Smooth muscle cell (in vitro differentiated cells): ENCODE measurements around the gene LMTK2. TPM values are rescaled to one million over a fixed set of nuclear protein-coding genes. Genes with fewer than 3 reads are reported as not detected.

Source experiments
- DNase-seq: peaks from one replicate; lab custom pipeline; 2025; ENCODE audit not compliant: unreplicated experiment; lab: John Stamatoyannopoulos, UW
- H2AFZ ChIP-seq: fragments of 200-600 bp; sonication (generic); 2 replicates; pipeline ENCODE4 v1.6.0; 2016; ENCODE audit warnings: antibody characterized with exemption, low read depth, mild to moderate bottlenecking
- H3F3A ChIP-seq: fragments of 200-600 bp; sonication (generic); 2 replicates; pipeline ENCODE4 v1.6.0; 2017; ENCODE audit warnings: antibody characterized with exemption, low read depth
- H3K27ac ChIP-seq: fragments of 200-600 bp; sonication (generic); 2 replicates; pipeline ENCODE4 v1.5.1; 2016; ENCODE audit warnings: low read depth, mild to moderate bottlenecking
- H3K27me3 ChIP-seq: fragments of 200-600 bp; sonication (generic); 2 replicates; pipeline ENCODE4 v1.6.1; 2016; ENCODE audit warnings: low read depth, mild to moderate bottlenecking
- H3K36me3 ChIP-seq: fragments of 200-600 bp; sonication (generic); 2 replicates; pipeline ENCODE4 v1.5.1; 2016; ENCODE audit warnings: low read depth
- H3K4me1 ChIP-seq: fragments of 200-600 bp; sonication (generic); 2 replicates; pipeline ENCODE4 v1.5.1; 2016; ENCODE audit warnings: low read depth
- H3K4me2 ChIP-seq: fragments of 200-600 bp; sonication (generic); 2 replicates; pipeline ENCODE4 v1.6.0; 2016; ENCODE audit warnings: mild to moderate bottlenecking
- H3K4me3 ChIP-seq: fragments of 200-600 bp; sonication (generic); 2 replicates; pipeline ENCODE4 v1.5.1; 2016; ENCODE audit warnings: mild to moderate bottlenecking
- H3K79me2 ChIP-seq: fragments of 200-600 bp; sonication (generic); 2 replicates; pipeline ENCODE4 v1.6.0; 2016; ENCODE audit warnings: low read depth, mild to moderate bottlenecking
- H3K9ac ChIP-seq: fragments of 200-600 bp; sonication (generic); 2 replicates; pipeline ENCODE4 v1.6.0; 2016; ENCODE audit warnings: low read depth
- H3K9me3 ChIP-seq: fragments of 200-600 bp; sonication (generic); replicated peaks from 2 replicates; pipeline ENCODE4 v1.5.1; 2016; ENCODE audit warnings: low read depth
- H4K20me1 ChIP-seq: fragments of 200-600 bp; sonication (generic); 2 replicates; pipeline ENCODE4 v1.6.0; 2016; ENCODE audit warnings: low read depth
- WGBS: methylation state at CpG from one replicate; pipeline ENCODE4 v1.1.7; 2016; ENCODE audit warnings: low lambda C conversion rate; 5-methylcytosine and 5-hydroxymethylcytosine counted together
- polyA plus RNA-seq: library from polyadenylated mRNA; unstranded; fragments of >200 nt; fragmentation: Nextera tagmentation; extraction: Ambion mirVana; gene quantifications from 2 replicates; pipeline ENCODE4 v1.2.1, GENCODE V29; 2016
- total RNA-seq: library from RNA; depleted of rRNA; stranded (reverse); fragments of >200 nt; gene quantifications from 2 replicates; pipeline ENCODE4 v1.2.3, GENCODE V29; 2014
- TF ChIP-seq, protein P1 (sequence below): fragments of 200-600 bp; sonication (generic); IDR thresholded peaks from 2 replicates; pipeline ENCODE4 v1.5.1; 2017; ENCODE audit warnings: borderline replicate concordance, mild to moderate bottlenecking, antibody characterized with exemption; ENCODE audit not compliant: insufficient read depth, poor library complexity, severe bottlenecking

Gene LMTK2
- total and polyA plus RNA-seq, 2 experiments from 2014 or later, result 3.0 to 8.7 TPM

DNA sequence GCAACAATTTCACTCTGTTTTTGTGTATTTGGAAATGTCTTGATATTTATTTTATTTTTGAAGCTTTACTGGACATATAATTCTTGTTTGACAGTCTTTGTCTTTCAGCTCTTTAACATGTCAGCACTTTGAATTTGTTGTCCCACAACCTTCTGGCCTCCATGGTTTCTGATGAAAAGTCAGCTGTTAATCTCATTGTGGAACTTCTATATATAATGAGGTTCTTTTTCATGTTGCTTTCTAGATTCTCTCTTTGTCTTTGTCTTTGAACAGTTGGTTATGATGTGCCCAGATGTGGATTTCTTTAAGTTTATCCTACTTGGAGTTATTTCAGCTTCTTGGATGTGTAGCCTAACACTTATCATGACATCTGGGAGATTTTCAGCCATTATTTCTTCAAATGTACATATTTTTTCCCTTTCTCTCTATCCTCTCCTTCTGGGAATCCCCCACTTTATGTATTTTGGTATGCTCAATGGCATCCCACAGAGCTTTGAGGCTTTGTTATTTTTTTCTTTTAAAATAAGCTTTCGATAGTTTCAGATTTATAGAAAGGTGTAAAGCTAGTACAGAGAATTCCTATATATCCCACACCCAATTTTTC is 9.5 kb upstream of the LMTK2 start:
- no peak for DNase-seq
- no peak overlapping the region for H3K4me2 ChIP-seq
- no peak overlapping the region for H3K27ac ChIP-seq
- H3F3A ChIP-seq, result no peaks in the 10 kb centered on the region
- no peaks in the 10 kb centered on the region for H3K79me2 ChIP-seq
- H3K36me3 ChIP-seq, result no peaks in the 10 kb centered on the region
- no peaks in the 10 kb centered on the region for H3K4me1 ChIP-seq
- H3K4me3 ChIP-seq, result no peak overlapping the region
- H3K27me3 ChIP-seq, result no peaks in the 10 kb centered on the region
- WGBS, result 89% methylated on average over 1 of the region's 1 CpG
- no peak overlapping the region for H2AFZ ChIP-seq
- peaks cover 13% of the 10 kb centered on the region for H3K9me3 ChIP-seq
- TF ChIP-seq, protein P1, sequence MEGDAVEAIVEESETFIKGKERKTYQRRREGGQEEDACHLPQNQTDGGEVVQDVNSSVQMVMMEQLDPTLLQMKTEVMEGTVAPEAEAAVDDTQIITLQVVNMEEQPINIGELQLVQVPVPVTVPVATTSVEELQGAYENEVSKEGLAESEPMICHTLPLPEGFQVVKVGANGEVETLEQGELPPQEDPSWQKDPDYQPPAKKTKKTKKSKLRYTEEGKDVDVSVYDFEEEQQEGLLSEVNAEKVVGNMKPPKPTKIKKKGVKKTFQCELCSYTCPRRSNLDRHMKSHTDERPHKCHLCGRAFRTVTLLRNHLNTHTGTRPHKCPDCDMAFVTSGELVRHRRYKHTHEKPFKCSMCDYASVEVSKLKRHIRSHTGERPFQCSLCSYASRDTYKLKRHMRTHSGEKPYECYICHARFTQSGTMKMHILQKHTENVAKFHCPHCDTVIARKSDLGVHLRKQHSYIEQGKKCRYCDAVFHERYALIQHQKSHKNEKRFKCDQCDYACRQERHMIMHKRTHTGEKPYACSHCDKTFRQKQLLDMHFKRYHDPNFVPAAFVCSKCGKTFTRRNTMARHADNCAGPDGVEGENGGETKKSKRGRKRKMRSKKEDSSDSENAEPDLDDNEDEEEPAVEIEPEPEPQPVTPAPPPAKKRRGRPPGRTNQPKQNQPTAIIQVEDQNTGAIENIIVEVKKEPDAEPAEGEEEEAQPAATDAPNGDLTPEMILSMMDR, result no peak
- no peaks in the 10 kb centered on the region for H4K20me1 ChIP-seq
- no peak overlapping the region for H3K9ac ChIP-seq

DNA sequence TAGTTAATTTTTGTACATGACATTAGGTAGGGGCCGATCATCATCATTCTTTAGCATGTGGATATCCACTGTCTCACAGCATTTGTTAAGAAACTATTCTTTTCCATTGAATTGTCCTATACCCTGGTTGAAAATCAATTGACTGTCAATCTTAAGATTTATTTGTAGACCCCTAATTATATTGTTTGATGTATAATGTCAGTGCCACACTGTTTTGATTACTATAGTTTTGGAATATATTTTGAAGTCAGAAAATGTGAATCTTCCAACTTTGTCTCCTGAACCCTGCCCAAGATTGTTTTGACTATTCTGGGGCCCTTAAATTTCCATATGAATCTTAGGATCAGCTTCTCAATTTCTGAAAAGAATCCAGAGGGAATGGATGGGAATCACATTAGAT is 6.6 kb upstream of the LMTK2 start:
- H3K4me3 ChIP-seq, result no peak overlapping the region
- H4K20me1 ChIP-seq, result no peaks in the 10 kb centered on the region
- H3K36me3 ChIP-seq, result no peaks in the 10 kb centered on the region
- TF ChIP-seq, protein P1, result no peak
- H3K4me2 ChIP-seq, result no peak overlapping the region
- WGBS, result 90% methylated on average over 1 of the region's 1 CpG
- H3K27ac ChIP-seq, result no peak overlapping the region
- H3F3A ChIP-seq, result no peaks in the 10 kb centered on the region
- H3K79me2 ChIP-seq, result no peaks in the 10 kb centered on the region
- H2AFZ ChIP-seq, result no peak overlapping the region
- no peak for DNase-seq
- H3K4me1 ChIP-seq, result no peaks in the 10 kb centered on the region
- no peak overlapping the region for H3K9ac ChIP-seq
- no peaks in the 10 kb centered on the region for H3K27me3 ChIP-seq
- peaks cover 7% of the 10 kb centered on the region for H3K9me3 ChIP-seq

DNA sequence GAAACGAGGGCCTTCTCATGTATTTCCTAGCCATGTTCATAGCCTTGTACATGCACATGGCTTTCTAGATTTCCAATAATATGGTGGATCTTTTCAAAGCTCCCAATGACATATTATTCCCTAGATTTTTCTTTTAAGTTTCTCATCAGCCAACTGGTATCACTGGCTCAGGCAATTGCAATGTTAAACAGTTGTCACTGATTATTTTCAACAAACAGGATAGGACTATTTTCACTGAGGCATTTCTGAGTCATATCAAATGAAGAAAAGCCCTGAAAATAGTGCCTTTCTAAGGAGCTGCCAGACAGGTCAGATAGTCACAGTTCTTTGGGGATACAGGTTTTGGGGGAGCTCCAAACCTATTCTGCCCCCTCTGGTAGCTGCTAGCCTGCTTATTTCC is 4.5 kb upstream of the LMTK2 start:
- no peaks in the 10 kb centered on the region for H3K36me3 ChIP-seq
- no peaks in the 10 kb centered on the region for H4K20me1 ChIP-seq
- peaks cover 2% of the 10 kb centered on the region for H3K79me2 ChIP-seq
- no peaks in the 10 kb centered on the region for H3K27me3 ChIP-seq
- no peak overlapping the region for H3K9ac ChIP-seq
- TF ChIP-seq, protein P1, result no peak
- H3K4me2 ChIP-seq, result no peak overlapping the region
- DNase-seq, result no peak
- 84% methylated on average over 1 of the region's 1 CpG for WGBS
- H3F3A ChIP-seq, result no peaks in the 10 kb centered on the region
- no peak overlapping the region for H3K4me3 ChIP-seq
- H2AFZ ChIP-seq, result no peak overlapping the region
- H3K4me1 ChIP-seq, result no peaks in the 10 kb centered on the region
- H3K27ac ChIP-seq, result no peak overlapping the region
- peaks cover 7% of the 10 kb centered on the region for H3K9me3 ChIP-seq

DNA sequence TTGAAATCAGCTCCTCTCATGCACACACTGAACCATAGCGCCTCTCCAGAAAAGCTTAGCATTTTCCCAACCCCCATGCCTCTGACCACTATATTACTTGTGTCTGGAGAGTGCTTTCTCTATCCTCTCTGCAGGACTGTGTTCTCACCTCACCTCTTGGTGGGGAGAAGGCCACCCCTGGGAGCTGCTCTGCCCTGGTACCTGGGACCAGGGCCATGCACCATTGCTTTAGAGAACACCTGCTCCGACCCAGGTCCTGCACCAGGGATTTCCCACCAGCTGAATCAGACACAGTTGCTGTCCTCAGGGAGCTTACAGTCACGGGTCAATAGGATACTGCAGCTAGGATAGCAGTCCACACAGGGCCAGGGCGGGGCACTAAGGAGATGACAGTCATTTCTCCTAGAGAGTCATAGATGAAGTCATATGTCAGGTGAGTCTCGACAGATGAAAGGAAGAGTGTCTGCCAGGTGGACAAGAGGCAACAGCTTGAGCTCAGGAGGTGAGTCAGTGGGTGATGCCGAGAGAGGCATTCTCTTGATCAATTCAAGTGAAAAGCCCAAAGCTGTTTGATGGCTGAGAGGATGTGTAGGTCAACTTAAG is 619 bp upstream of the LMTK2 start:
- Histone ChIP-seq H3K9me3 (no peaks in the 10 kb centered on the region), H3K36me3 (no peaks in the 10 kb centered on the region), H2AFZ (no peak overlapping the region), H3K4me1 (peaks cover 10% of the 10 kb centered on the region), H3K79me2 (peaks cover 26% of the 10 kb centered on the region), H3F3A (no peaks in the 10 kb centered on the region), H3K4me2 (no peak overlapping the region), H3K27ac (no peak overlapping the region), H3K27me3 (no peaks in the 10 kb centered on the region), H4K20me1 (peaks cover 20% of the 10 kb centered on the region), H3K4me3 (no peak overlapping the region), H3K9ac (no peak overlapping the region)
- WGBS, result 73% methylated on average over 6 of the region's 6 CpGs
- TF ChIP-seq, protein P1, result no peak
- DNase-seq, result no peak
